GM19372 (cell line): ENCODE measurements around the gene BANK1.

ENCODE experiments used
- ATAC-seq: cut with Tn5 transposase; IDR thresholded peaks from one replicate; pipeline ENCODE4 v1.9.1; 2021; ENCODE audit warnings: mild to moderate bottlenecking, low read depth, moderate library complexity; ENCODE audit not compliant: unreplicated experiment

The BANK1 gene, protein sequence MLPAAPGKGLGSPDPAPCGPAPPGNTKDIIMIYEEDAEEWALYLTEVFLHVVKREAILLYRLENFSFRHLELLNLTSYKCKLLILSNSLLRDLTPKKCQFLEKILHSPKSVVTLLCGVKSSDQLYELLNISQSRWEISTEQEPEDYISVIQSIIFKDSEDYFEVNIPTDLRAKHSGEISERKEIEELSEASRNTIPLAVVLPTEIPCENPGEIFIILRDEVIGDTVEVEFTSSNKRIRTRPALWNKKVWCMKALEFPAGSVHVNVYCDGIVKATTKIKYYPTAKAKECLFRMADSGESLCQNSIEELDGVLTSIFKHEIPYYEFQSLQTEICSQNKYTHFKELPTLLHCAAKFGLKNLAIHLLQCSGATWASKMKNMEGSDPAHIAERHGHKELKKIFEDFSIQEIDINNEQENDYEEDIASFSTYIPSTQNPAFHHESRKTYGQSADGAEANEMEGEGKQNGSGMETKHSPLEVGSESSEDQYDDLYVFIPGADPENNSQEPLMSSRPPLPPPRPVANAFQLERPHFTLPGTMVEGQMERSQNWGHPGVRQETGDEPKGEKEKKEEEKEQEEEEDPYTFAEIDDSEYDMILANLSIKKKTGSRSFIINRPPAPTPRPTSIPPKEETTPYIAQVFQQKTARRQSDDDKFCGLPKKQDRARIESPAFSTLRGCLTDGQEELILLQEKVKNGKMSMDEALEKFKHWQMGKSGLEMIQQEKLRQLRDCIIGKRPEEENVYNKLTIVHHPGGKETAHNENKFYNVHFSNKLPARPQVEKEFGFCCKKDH

GRCh38 chr4:101790521-101791181, at the start of gene BANK1:
TSS of gene BANK1 (plus strand) at chr4:101790730. CDS start at chr4:101790881, 151 bp downstream.
- ATAC-seq: peak; percentile 100

GRCh38 chr4:101753721-101754120, 36.8 kb upstream of the BANK1 start:
- no peak for ATAC-seq

DNA sequence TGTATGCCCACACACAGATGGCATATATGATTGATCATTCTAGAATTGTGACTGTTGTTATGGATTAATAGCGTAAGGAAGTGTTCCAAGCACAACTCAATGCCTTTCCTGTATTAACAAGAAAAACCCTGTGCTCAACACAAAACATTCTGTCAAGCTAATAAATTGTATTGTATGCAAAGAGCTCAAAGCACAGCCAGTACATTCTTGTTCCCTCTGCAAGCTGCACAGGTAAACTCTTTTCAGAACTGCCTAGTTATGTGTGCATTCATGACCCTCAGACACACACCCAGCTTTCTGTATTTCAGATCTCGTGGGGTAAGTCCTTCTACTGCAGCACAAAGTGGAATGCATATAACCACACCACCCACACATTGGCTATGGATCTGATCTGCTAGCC, 34.3 kb upstream of the BANK1 start:
- ATAC-seq: no peak

- ATAC-seq: no peak
Observed at GRCh38 chr4:101761405-101761804, 29.1 kb upstream of the BANK1 start.

DNA sequence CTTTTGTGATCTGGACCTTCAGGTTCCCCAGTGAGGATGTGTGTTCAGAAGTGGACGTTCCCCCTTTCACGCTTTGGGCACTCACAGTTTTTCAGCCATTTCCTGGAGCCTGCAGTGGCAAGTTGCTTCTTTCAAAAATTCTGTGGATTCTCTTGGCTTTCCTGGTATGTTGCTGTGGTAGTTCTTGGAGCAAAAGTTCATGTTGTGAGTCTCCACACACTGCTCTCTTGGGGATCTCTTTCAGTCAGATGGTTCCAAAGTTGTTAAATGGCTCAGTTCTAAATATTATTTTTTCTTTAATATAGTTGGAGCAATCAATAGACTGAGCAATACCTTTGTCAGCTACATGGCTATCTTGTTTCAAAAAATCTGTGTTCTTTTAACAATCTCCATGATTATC, 28.5 kb upstream of the BANK1 start:
- no peak for ATAC-seq

GRCh38 chr4:101762534-101762933, 28.0 kb upstream of the BANK1 start:
- no peak for ATAC-seq

DNA sequence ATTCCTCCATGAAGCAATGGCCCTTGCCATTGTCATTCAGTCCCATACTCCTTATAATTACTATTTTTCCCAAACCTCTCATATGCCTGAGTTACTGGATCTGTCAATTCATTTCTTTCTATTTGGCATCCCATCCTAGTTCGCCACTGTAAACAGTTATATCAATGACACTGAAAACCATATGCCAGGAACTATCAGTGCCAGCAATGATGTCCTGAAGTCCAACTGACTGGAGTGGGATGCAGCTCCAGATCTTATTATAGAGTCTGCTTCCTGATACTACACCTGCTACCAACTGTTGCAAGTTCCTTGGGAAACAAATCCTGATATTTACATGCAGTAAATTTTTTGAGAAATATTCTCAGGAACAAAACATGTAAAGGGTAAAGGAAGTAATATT, 27.0 kb upstream of the BANK1 start:
- no peak for ATAC-seq

GRCh38 chr4:101774807-101775206, 15.7 kb upstream of the BANK1 start:
- no peak for ATAC-seq

GRCh38 chr4:101777431-101777830, 13.1 kb upstream of the BANK1 start:
- no peak for ATAC-seq

GRCh38 chr4:101780284-101780683, 10.2 kb upstream of the BANK1 start:
- ATAC-seq: no peak

- ATAC-seq: no peak
Observed at GRCh38 chr4:101782546-101782945, 8.0 kb upstream of the BANK1 start.

GRCh38 chr4:101784957-101785356, 5.6 kb upstream of the BANK1 start:
- ATAC-seq: no peak

- ATAC-seq: no peak
Observed at GRCh38 chr4:101785486-101785885, 5.0 kb upstream of the BANK1 start.

- ATAC-seq: no peak
Observed at GRCh38 chr4:101787701-101788316, 2.7 kb upstream of the BANK1 start.

DNA sequence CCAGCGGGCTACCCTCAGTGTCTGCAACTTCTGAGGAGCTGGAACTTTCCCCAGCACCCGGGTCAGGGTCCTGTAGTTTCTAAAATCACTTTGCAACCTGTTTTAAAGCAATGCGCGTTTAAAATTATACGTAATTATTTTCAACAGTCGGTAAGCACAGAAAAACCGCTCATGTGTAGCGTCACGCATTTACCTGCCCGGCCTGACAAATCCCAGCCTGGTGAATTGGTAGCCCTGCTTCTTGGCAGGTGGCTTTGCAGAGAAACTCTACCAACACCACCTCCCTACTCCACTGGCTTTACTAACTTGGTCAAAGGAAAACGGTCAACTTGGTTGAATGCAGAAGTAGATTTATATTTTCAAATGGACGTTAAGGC, 640 bp downstream of the BANK1 start:
- ATAC-seq: peak; percentile 0

- no peak for ATAC-seq
Observed at GRCh38 chr4:101792056-101792590, 1.6 kb downstream of the BANK1 start.

DNA sequence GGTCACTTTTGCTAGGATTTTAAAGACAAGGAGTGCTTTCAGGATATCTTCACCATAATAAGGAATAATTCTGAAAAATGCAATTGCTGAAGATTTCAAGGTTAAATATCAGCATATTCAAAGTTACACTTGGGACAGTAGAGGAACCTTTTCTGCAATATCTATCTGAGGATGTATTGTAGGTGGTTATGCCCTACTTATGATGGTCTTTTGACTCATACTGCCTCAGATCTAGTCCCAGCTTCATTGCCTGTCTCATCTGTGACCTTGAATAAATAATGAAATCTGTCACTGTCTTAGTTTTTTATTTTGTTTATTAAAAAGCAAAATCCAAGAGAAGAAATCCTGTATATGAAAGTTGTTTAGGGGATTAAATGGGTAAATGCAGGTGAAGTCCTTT, 2.9 kb downstream of the BANK1 start:
- ATAC-seq: no peak

DNA sequence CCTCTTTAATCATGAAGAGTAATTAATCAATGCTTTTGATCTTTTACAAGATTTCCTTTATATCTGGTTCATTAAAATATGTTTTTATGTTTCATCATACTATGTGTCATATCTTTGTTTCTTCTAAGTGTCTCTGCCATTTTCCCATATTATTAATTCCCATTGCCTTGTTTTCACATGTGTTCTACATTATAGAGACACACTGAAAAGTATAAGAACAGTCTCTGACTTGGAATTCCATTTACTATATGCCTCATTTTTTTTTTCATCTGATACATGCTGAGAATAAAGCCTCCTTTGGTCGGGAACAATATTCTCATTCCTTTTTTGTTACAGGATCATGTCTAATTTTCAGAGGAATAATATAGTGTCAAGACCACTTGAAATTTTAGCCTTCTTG, 4.3 kb downstream of the BANK1 start:
- ATAC-seq: no peak

GRCh38 chr4:101795704-101796103, 5.2 kb downstream of the BANK1 start:
- ATAC-seq: no peak

- no peak for ATAC-seq
Observed at GRCh38 chr4:101801958-101802357, 11.4 kb downstream of the BANK1 start.

DNA sequence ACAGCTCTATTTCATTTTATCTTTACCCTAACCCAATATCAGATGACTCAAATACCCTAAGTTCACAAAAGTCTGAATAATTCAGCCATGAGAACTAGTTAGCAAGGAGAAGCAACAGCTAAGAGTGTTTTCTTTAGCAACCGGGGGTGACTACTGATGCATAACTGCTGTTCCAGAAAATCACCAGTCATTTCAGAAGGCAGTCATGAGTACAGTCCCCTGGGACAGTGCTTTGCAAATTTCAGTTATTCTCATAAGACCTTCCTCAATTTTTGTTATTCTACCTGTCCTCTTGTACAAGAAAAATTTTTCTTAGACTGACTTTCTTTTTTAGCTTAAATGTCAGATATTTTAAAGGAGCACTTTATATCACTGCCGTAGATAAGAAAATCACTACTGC, 16.4 kb downstream of the BANK1 start:
- ATAC-seq: peak; percentile 99
